Measurements from ENCODE around the gene ACSM3.
"Not testable (repeated sequence)": the region's sequence is repeated elsewhere in the genome, so short reads cannot be mapped to it uniquely, and the experiment has no call there.

ACSM3 gene

GRCh38 chr16:20755799-20756198, 8.0 kb upstream of the ACSM3 start:
- not testable (repeated sequence) for DNase-seq

GRCh38 chr16:20760346-20760745, 3.5 kb upstream of the ACSM3 start:
- no peak for DNase-seq

- DNase-seq, result no peak
Measured at GRCh38 chr16:20761175-20761574, 2.6 kb upstream of the ACSM3 start.

GRCh38 chr16:20762404-20763123, 1.2 kb upstream of the ACSM3 start:
- no peak for DNase-seq

GRCh38 chr16:20764448-20764847, 634 bp downstream of the ACSM3 start:
- DNase-seq, result not testable (repeated sequence)

- no peak for DNase-seq
Measured at GRCh38 chr16:20765732-20766131, 1.9 kb downstream of the ACSM3 start.

GRCh38 chr16:20766294-20766693, 2.5 kb downstream of the ACSM3 start:
- no peak for DNase-seq

GRCh38 chr16:20767577-20767976, 3.8 kb downstream of the ACSM3 start:
- DNase-seq, result no peak

- no peak for DNase-seq
Measured at GRCh38 chr16:20768121-20768520, 4.3 kb downstream of the ACSM3 start.

GRCh38 chr16:20768818-20769217, 5.0 kb downstream of the ACSM3 start:
- DNase-seq, result no peak

- DNase-seq, result no peak
Measured at GRCh38 chr16:20773679-20774078, 9.9 kb downstream of the ACSM3 start.

- DNase-seq, result no peak
Measured at GRCh38 chr16:20774703-20775362, 11.0 kb downstream of the ACSM3 start.

GRCh38 chr16:20781697-20782096, 17.9 kb downstream of the ACSM3 start:
- no peak for DNase-seq

GRCh38 chr16:20782470-20782869, 18.7 kb downstream of the ACSM3 start:
- no peak for DNase-seq

GRCh38 chr16:20784204-20784603, 20.4 kb downstream of the ACSM3 start:
- DNase-seq, result no peak

GRCh38 chr16:20789130-20789529, 25.3 kb downstream of the ACSM3 start:
- DNase-seq, result no peak

- DNase-seq, result no peak
Measured at GRCh38 chr16:20791923-20792612, 28.3 kb downstream of the ACSM3 start.

GRCh38 chr16:20798364-20798763, 34.5 kb downstream of the ACSM3 start:
- DNase-seq, result no peak

- DNase-seq, result no peak
Measured at GRCh38 chr16:20799599-20799998, 35.8 kb downstream of the ACSM3 start.

- no peak for DNase-seq
Measured at GRCh38 chr16:20801278-20801677, 37.5 kb downstream of the ACSM3 start.

- DNase-seq, result no peak
Measured at GRCh38 chr16:20803192-20803560, 39.4 kb downstream of the ACSM3 start.

GRCh38 chr16:20803561-20804214, 39.9 kb downstream of the ACSM3 start:
- no peak for DNase-seq

- DNase-seq, result not testable (repeated sequence)
Measured at GRCh38 chr16:20805684-20806167, 41.9 kb downstream of the ACSM3 start.
